ENCODE measurements around the gene SIGLEC8.

- TF ChIP-seq SMC3 (IDR thresholded peaks at IDR 0.05; ENCODE audit: low read depth, low read length) (no peak), ELK1 (IDR thresholded peaks at IDR 0.05; ENCODE audit: borderline replicate concordance, low read depth, low read length) (no peak), CTCF (conservative IDR thresholded peaks at IDR 0.05; ENCODE audit: low read depth, low read length) (no peak), RFX5 (IDR thresholded peaks at IDR 0.05; ENCODE audit: low read depth, low read length) (no peak)
These were observed 21.5 kb upstream of the SIGLEC8 start for GRCh38 chr19:51479531-51480331.

All from IMR-90 (cell line).